Iris pigment epithelial cell (primary cell): Measurements from ENCODE around the gene MLST8.
"Not testable (repeated sequence)": the region's sequence is repeated elsewhere in the genome, so short reads cannot be mapped to it uniquely, and the experiment has no call there.

Experiments
- DNase-seq: peaks from one replicate; pipeline ENCODE4 v3.0.0-alpha.2; 2011; ENCODE audit warnings: low read depth

The MLST8 gene

GRCh38 chr16:2190659-2191445 is 14.4 kb upstream of the MLST8 start:
- no peak for DNase-seq

- no peak for DNase-seq
Measured at GRCh38 chr16:2191446-2191706, 13.9 kb upstream of the MLST8 start.

- peak; percentile 23 for DNase-seq
Measured at GRCh38 chr16:2194166-2194834, 11.0 kb upstream of the MLST8 start.

- DNase-seq = peak; percentile 34
Measured at GRCh38 chr16:2194852-2195321, 10.4 kb upstream of the MLST8 start.

- no peak for DNase-seq
Measured at GRCh38 chr16:2195322-2196161, 9.7 kb upstream of the MLST8 start.

- peak; percentile 14 for DNase-seq
Measured at GRCh38 chr16:2196162-2196980, 8.9 kb upstream of the MLST8 start, which contains the start of gene CASKIN1. Gene CASKIN1, minus strand, starts transcription at chr16:2196605. Its CDS starts 173 bp downstream, at chr16:2196432.

GRCh38 chr16:2196981-2197511 is 8.2 kb upstream of the MLST8 start:
- no peak for DNase-seq

- DNase-seq = no peak
Measured at GRCh38 chr16:2197765-2198164, 7.5 kb upstream of the MLST8 start.

- no peak for DNase-seq
Measured at GRCh38 chr16:2198283-2198682, 7.0 kb upstream of the MLST8 start.

- DNase-seq = no peak
Measured at GRCh38 chr16:2199095-2199494, 6.2 kb upstream of the MLST8 start.

GRCh38 chr16:2199621-2200139 is 5.6 kb upstream of the MLST8 start:
- no peak for DNase-seq

- DNase-seq = no peak
Measured at GRCh38 chr16:2200313-2200712, 4.9 kb upstream of the MLST8 start.

- DNase-seq = not testable (repeated sequence)
Measured at GRCh38 chr16:2203119-2203688, 2.0 kb upstream of the MLST8 start.

GRCh38 chr16:2204416-2205103 is 694 bp upstream of the MLST8 start:
- DNase-seq = no peak

- no peak for DNase-seq
Measured at GRCh38 chr16:2205967-2206313, 686 bp downstream of the MLST8 start.

GRCh38 chr16:2206420-2206779 is 1.1 kb downstream of the MLST8 start:
- no peak for DNase-seq

- DNase-seq = no peak
Measured at GRCh38 chr16:2206780-2207433, 1.7 kb downstream of the MLST8 start.

- no peak for DNase-seq
Measured at GRCh38 chr16:2207872-2208271, 2.6 kb downstream of the MLST8 start.

GRCh38 chr16:2208308-2208707 is 3.1 kb downstream of the MLST8 start:
- DNase-seq = no peak

- no peak for DNase-seq
Measured at GRCh38 chr16:2208772-2209171, 3.5 kb downstream of the MLST8 start.
